HCEC 1CT (cell line): ENCODE measurements around the gene LMTK2.

Experiments used
- DNase-seq: peaks from one replicate; pipeline ENCODE4 v3.0.0-alpha.2; 2017

Gene LMTK2

GRCh38 chr7:98240961-98241673, 134.5 kb downstream of the LMTK2 start:
- DNase-seq = peak; percentile 31

- DNase-seq = no peak
Observed at GRCh38 chr7:98241674-98242241, 135.1 kb downstream of the LMTK2 start.

- no peak for DNase-seq
Observed at GRCh38 chr7:98242342-98242741, 135.7 kb downstream of the LMTK2 start.

- DNase-seq = no peak
Observed at GRCh38 chr7:98242934-98243333, 136.3 kb downstream of the LMTK2 start.

GRCh38 chr7:98244871-98245270, 138.2 kb downstream of the LMTK2 start:
- no peak for DNase-seq

GRCh38 chr7:98248156-98248555, 141.5 kb downstream of the LMTK2 start:
- no peak for DNase-seq

GRCh38 chr7:98249106-98249505, 142.4 kb downstream of the LMTK2 start:
- no peak for DNase-seq

- no peak for DNase-seq
Observed at GRCh38 chr7:98250789-98251188, 144.1 kb downstream of the LMTK2 start.

- no peak for DNase-seq
Observed at GRCh38 chr7:98251231-98251600, 144.6 kb downstream of the LMTK2 start.

- DNase-seq = peak; percentile 89
Observed at GRCh38 chr7:98251601-98252424, 145.2 kb downstream of the LMTK2 start, which contains the start of gene TECPR1. Gene TECPR1 (minus strand): TSS chr7:98252232. CDS start chr7:98246146, 6,086 bp downstream.

GRCh38 chr7:98252425-98253054, 145.9 kb downstream of the LMTK2 start:
- no peak for DNase-seq

GRCh38 chr7:98254516-98254915, 147.9 kb downstream of the LMTK2 start:
- DNase-seq = no peak

- no peak for DNase-seq
Observed at GRCh38 chr7:98254951-98255610, 148.4 kb downstream of the LMTK2 start.

- DNase-seq = no peak
Observed at GRCh38 chr7:98256431-98256830, 149.8 kb downstream of the LMTK2 start.

GRCh38 chr7:98257701-98258100, 151.0 kb downstream of the LMTK2 start:
- DNase-seq = no peak
